ENCODE data around the gene ROR1.

The ROR1 gene

GRCh38 chr1:63861052-63861691 is 87.4 kb downstream of the ROR1 start:
- Histone ChIP-seq H3K27me3 (ENCODE audit: control insufficient read depth, insufficient read depth, low read length) (no peaks in the 10 kb centered on the region), H3K27ac (no peak overlapping the region), H2AFZ (no peak overlapping the region), H3K9ac (no peak overlapping the region), H3K4me2 (ENCODE audit: low read length) (no peak overlapping the region), H3K79me2 (peaks cover 2% of the 10 kb centered on the region), H3K9me3 (ENCODE audit: control insufficient read depth, low read length) (no peaks in the 10 kb centered on the region), H3K36me3 (ENCODE audit: control insufficient read depth, insufficient read depth, low read length) (no peaks in the 10 kb centered on the region), H3K4me1 (no peaks in the 10 kb centered on the region), H3K4me3 (ENCODE audit: low read depth, low read length) (no peak overlapping the region)
- TF ChIP-seq CTCF (IDR thresholded peaks at IDR 0.05), result no peak

- Histone ChIP-seq H3K27ac (no peak overlapping the region), H3K4me1 (no peaks in the 10 kb centered on the region)
- no peak for TF ChIP-seq CTCF (IDR thresholded peaks at IDR 0.05)
Measured at GRCh38 chr1:63863145-63863544, 89.3 kb downstream of the ROR1 start.

GRCh38 chr1:63864224-63864641 is 90.4 kb downstream of the ROR1 start:
- no peak overlapping the region for H3K4me2 ChIP-seq (ENCODE audit: low read length)
- H3K9me3 ChIP-seq (ENCODE audit: control insufficient read depth, low read length), result no peaks in the 10 kb centered on the region
- H3K27me3 ChIP-seq (ENCODE audit: control insufficient read depth, insufficient read depth, low read length), result no peaks in the 10 kb centered on the region
- H3K4me1 ChIP-seq, result no peaks in the 10 kb centered on the region
- no peak overlapping the region for H3K4me3 ChIP-seq (ENCODE audit: low read depth, low read length)
- H2AFZ ChIP-seq, result no peak overlapping the region
- H3K36me3 ChIP-seq (ENCODE audit: control insufficient read depth, insufficient read depth, low read length), result no peaks in the 10 kb centered on the region
- peaks cover 2% of the 10 kb centered on the region for H3K79me2 ChIP-seq
- no peak for TF ChIP-seq CTCF (IDR thresholded peaks at IDR 0.05)
- H3K9ac ChIP-seq, result no peak overlapping the region
- H3K27ac ChIP-seq, result no peak overlapping the region

More at GRCh38 chr1:63863145-63863544, 89.3 kb downstream of the ROR1 start:
- Histone ChIP-seq H3K79me2 (peaks cover 2% of the 10 kb centered on the region), H2AFZ (no peak overlapping the region), H3K9me3 (ENCODE audit: control insufficient read depth, low read length) (no peaks in the 10 kb centered on the region), H3K4me2 (ENCODE audit: low read length) (no peak overlapping the region), H3K27me3 (ENCODE audit: control insufficient read depth, insufficient read depth, low read length) (no peaks in the 10 kb centered on the region), H3K4me3 (ENCODE audit: low read depth, low read length) (no peak overlapping the region), H3K36me3 (ENCODE audit: control insufficient read depth, insufficient read depth, low read length) (no peaks in the 10 kb centered on the region), H3K9ac (no peak overlapping the region)

GRCh38 chr1:63865561-63865960 is 91.7 kb downstream of the ROR1 start:
- TF ChIP-seq CTCF (IDR thresholded peaks at IDR 0.05), result no peak
- Histone ChIP-seq H3K27ac (no peak overlapping the region), H3K79me2 (peaks cover 2% of the 10 kb centered on the region), H3K4me1 (no peaks in the 10 kb centered on the region), H3K27me3 (ENCODE audit: control insufficient read depth, insufficient read depth, low read length) (no peaks in the 10 kb centered on the region), H3K36me3 (ENCODE audit: control insufficient read depth, insufficient read depth, low read length) (no peaks in the 10 kb centered on the region), H3K9ac (no peak overlapping the region), H3K4me3 (ENCODE audit: low read depth, low read length) (no peak overlapping the region), H3K4me2 (ENCODE audit: low read length) (no peak overlapping the region), H2AFZ (no peak overlapping the region), H3K9me3 (ENCODE audit: control insufficient read depth, low read length) (no peaks in the 10 kb centered on the region)

GRCh38 chr1:63866084-63866483 is 92.3 kb downstream of the ROR1 start:
- Histone ChIP-seq H3K9ac (no peak overlapping the region), H3K79me2 (peaks cover 2% of the 10 kb centered on the region), H3K4me3 (ENCODE audit: low read depth, low read length) (no peak overlapping the region), H2AFZ (no peak overlapping the region), H3K36me3 (ENCODE audit: control insufficient read depth, insufficient read depth, low read length) (no peaks in the 10 kb centered on the region), H3K4me1 (no peaks in the 10 kb centered on the region), H3K9me3 (ENCODE audit: control insufficient read depth, low read length) (no peaks in the 10 kb centered on the region), H3K27ac (no peak overlapping the region), H3K27me3 (ENCODE audit: control insufficient read depth, insufficient read depth, low read length) (no peaks in the 10 kb centered on the region), H3K4me2 (ENCODE audit: low read length) (no peak overlapping the region)
- TF ChIP-seq CTCF (IDR thresholded peaks at IDR 0.05), result no peak

All from parathyroid adenoma (tissue), 2 donors.